Measurements from ENCODE around the gene FOXRED2. TPM values are rescaled to one million over a fixed set of nuclear protein-coding genes. Genes with fewer than 3 reads are reported as not detected.

FOXRED2 gene
- total RNA-seq, 1 experiment from 2014 or later: 19.9 TPM

- TF ChIP-seq REST (IDR thresholded peaks at IDR 0.05; ENCODE audit: low read depth) (no peak), SIN3A (IDR thresholded peaks at IDR 0.05; ENCODE audit: low read depth) (no peak), YY1 (IDR thresholded peaks at IDR 0.05; ENCODE audit: extremely low read depth, insufficient replicate concordance, low read depth, low read length) (no peak), CTCF (IDR thresholded peaks at IDR 0.05 in 2 of 3, conservative IDR thresholded peaks at IDR 0.05 in 1 of 3; ENCODE audit: borderline replicate concordance in 1 of 3, insufficient read depth in 1 of 3, low read depth in 2 of 3, low read length in 2 of 3) (no peak)
Observed at GRCh38 chr22:36522662-36523061, 15.8 kb upstream of the FOXRED2 start (continued).

GRCh38 chr22:36520423-36520822 is 13.6 kb upstream of the FOXRED2 start:
- BruUV-seq (replicated peaks): no TSS peak
- H3K9ac ChIP-seq (ENCODE audit: low read length): no peak overlapping the region
- H3K36me3 ChIP-seq (ENCODE audit: control insufficient read depth in 1 of 2, insufficient read depth in 2 of 2, low read length in 2 of 2): peaks cover 90 to 97% of the 10 kb centered on the region in 2 experiments
- no peak for TF ChIP-seq EZH2 (IDR thresholded peaks at IDR 0.05)
- no peak for TF ChIP-seq POLR2AphosphoS5 (IDR thresholded peaks at IDR 0.05; ENCODE audit: low read depth, low read length)
- TF ChIP-seq CBX3 (IDR thresholded peaks at IDR 0.05; ENCODE audit: low read depth): no peak
- no peak for TF ChIP-seq CTCF (IDR thresholded peaks at IDR 0.05 in 2 of 3, conservative IDR thresholded peaks at IDR 0.05 in 1 of 3; ENCODE audit: borderline replicate concordance in 1 of 3, insufficient read depth in 1 of 3, low read depth in 2 of 3, low read length in 2 of 3)
- no peak for TF ChIP-seq EZH2phosphoT487 (IDR thresholded peaks at IDR 0.05; ENCODE audit: borderline replicate concordance)
- no peak for TF ChIP-seq JUND (IDR thresholded peaks at IDR 0.05)
- no peak for TF ChIP-seq REST (IDR thresholded peaks at IDR 0.05; ENCODE audit: low read depth)
- no peak for TF ChIP-seq CEBPB (IDR thresholded peaks at IDR 0.05; ENCODE audit: low read depth)
- no peak for TF ChIP-seq SP1 (IDR thresholded peaks at IDR 0.05; ENCODE audit: low read depth)
- no peak for TF ChIP-seq ZNF274 (IDR thresholded peaks at IDR 0.05; ENCODE audit: low read depth, low read length)
- no peak for TF ChIP-seq EGR1 (IDR thresholded peaks at IDR 0.05; ENCODE audit: low read depth)

More at GRCh38 chr22:36520423-36520822, 13.6 kb upstream of the FOXRED2 start:
- ChIA-PET CTCF (interaction anchor here (0.9 to 1.2 kb wide), 2 partner anchors 10 to 457 kb away, joined by 3 to 4 read pairs; no protein-coding TSS in a partner anchor), POLR2A (no interaction called here), RAD21 (ENCODE audit: low non-redundant PET in 1 of 2, low total read pairs in 2 of 2, uncharacterized antibody in 2 of 2, unreplicated experiment in 2 of 2) (no interaction called here)
- intact Hi-C loops (cut with micrococcal nuclease): no loop called here
- Histone ChIP-seq H3K27ac (ENCODE audit: low read depth, low read length) (no peak overlapping the region), H2AFZ (ENCODE audit: low read depth, low read length, poor library complexity, severe bottlenecking) (no peak overlapping the region), H4K20me1 (ENCODE audit: insufficient read depth) (peaks cover 2% of the 10 kb centered on the region; the same call in 1 of the 2 replicates), H3K4me1 (ENCODE audit: control insufficient read depth in 1 of 2, insufficient read depth in 2 of 2, low read length in 2 of 2) (no peaks in the 10 kb centered on the region), H3K27me3 (ENCODE audit: insufficient read depth, low read length) (no peaks in the 10 kb centered on the region), H3K79me2 (ENCODE audit: insufficient read depth, low read length) (peaks cover 83% of the 10 kb centered on the region), H3K4me3 (replicated peaks in 1 of 2; ENCODE audit: low read depth in 1 of 2, low read length in 2 of 2) (no peak overlapping the region), H3K4me2 (ENCODE audit: low read length) (no peak overlapping the region), H3K9me3 (ENCODE audit: control insufficient read depth in 1 of 2, insufficient read depth in 1 of 2, low read depth in 1 of 2, low read length in 2 of 2) (no peaks in the 10 kb centered on the region), H3K9me2 (ENCODE audit: insufficient read depth) (no peaks in the 10 kb centered on the region)
- ATAC-seq: no peak
- DNase-seq (ENCODE audit: low read depth, low spot score): no peak
